IMR-90 (cell line): Measurements from ENCODE around the gene TMOD4. TPM values are rescaled to one million over a fixed set of nuclear protein-coding genes. Genes with fewer than 3 reads are reported as not detected.

Experiments used
- ATAC-seq: fragments of 200-7000 bp; cut with Tn5 transposase; 2 replicates; pipeline ENCODE4 v1.9.1; 2020; ENCODE audit warnings: low read depth, mild to moderate bottlenecking, moderate library complexity
- BruUV-seq: library from RNA; stranded (reverse); fragments of 400-500 nt; replicated peaks from 2 replicates; lab custom pipeline; 2021; lab: Mats Ljungman, UMichigan
- CTCF ChIA-PET: fragments of 300-600 bp; formaldehyde crosslinking; extraction: SDS; loops from one replicate; lab custom pipeline; 2021; ENCODE audit warnings: antibody characterized with exemption; lab: Yijun Ruan, JAX
- POLR2A ChIA-PET: fragments of 300-600 bp; sonication (Branson Sonifier 250); formaldehyde crosslinking; loops from one replicate; lab custom pipeline; 2022; ENCODE audit warnings: antibody characterized with exemption; ENCODE audit not compliant: unreplicated experiment; lab: Charles Lee
- DNase-seq: peaks from one replicate; pipeline ENCODE4 v3.0.0; 2013
- H2AFZ ChIP-seq: replicated peaks from 2 replicates; pipeline ENCODE3; 2013; ENCODE audit warnings: low read length, mild to moderate bottlenecking; ENCODE audit not compliant: poor library complexity
- H2AK5ac ChIP-seq: 2 replicates; pipeline ENCODE4 v1.6.1; 2013; ENCODE audit warnings: low read depth, low read length, inconsistent platforms
- H2AK9ac ChIP-seq: replicated peaks from 2 replicates; pipeline ENCODE3; 2013; ENCODE audit warnings: mild to moderate bottlenecking, low read depth, low read length, moderate library complexity; ENCODE audit not compliant: poor library complexity
- H2BK120ac ChIP-seq: 2 replicates; pipeline ENCODE4 v1.6.1; 2013; ENCODE audit warnings: low read depth, low read length, inconsistent platforms
- H2BK15ac ChIP-seq: 3 replicates; pipeline ENCODE4 v1.6.1; 2013; ENCODE audit warnings: low read depth, low read length, inconsistent platforms
- H2BK20ac ChIP-seq: 2 replicates; pipeline ENCODE4 v1.6.1; 2013; ENCODE audit warnings: low read depth, mild to moderate bottlenecking, inconsistent platforms, low read length, moderate library complexity
- H2BK5ac ChIP-seq: 2 replicates; pipeline ENCODE4 v1.6.1; 2013; ENCODE audit warnings: mild to moderate bottlenecking, low read depth, low read length, inconsistent platforms; ENCODE audit not compliant: poor library complexity, severe bottlenecking
- H3K14ac ChIP-seq: replicated peaks from 2 replicates; pipeline ENCODE4 v1.6.1; 2013; ENCODE audit warnings: low read depth, low read length, inconsistent platforms
- H3K18ac ChIP-seq: 2 replicates; pipeline ENCODE4 v1.6.1; 2013; ENCODE audit warnings: low read depth, low read length, control low read depth
- H3K23ac ChIP-seq: 2 replicates; pipeline ENCODE4 v1.6.1; 2013; ENCODE audit warnings: low read depth, low read length, inconsistent platforms
- H3K27ac ChIP-seq: 2 replicates; pipeline ENCODE4 v1.5.1; 2013; ENCODE audit warnings: mild to moderate bottlenecking, control low read depth, low read length; ENCODE audit not compliant: insufficient read depth
- H3K27me3 ChIP-seq: 2 replicates; pipeline ENCODE4 v1.6.1; 2013; ENCODE audit warnings: low read length; ENCODE audit not compliant: control insufficient read depth, insufficient read depth
- H3K36me3 ChIP-seq: 2 replicates; pipeline ENCODE4 v1.6.1; 2013; ENCODE audit warnings: low read length, mixed read lengths; ENCODE audit not compliant: control insufficient read depth, insufficient read depth
- H3K4ac ChIP-seq: 2 replicates; pipeline ENCODE4 v1.6.1; 2013; ENCODE audit warnings: low read depth, low read length, inconsistent platforms
- H3K4me1 ChIP-seq: 2 replicates; pipeline ENCODE4 v1.6.1; 2013; ENCODE audit warnings: low read length, mixed read lengths; ENCODE audit not compliant: control insufficient read depth, insufficient read depth
- H3K4me2 ChIP-seq: 2 replicates; pipeline ENCODE4 v1.6.1; 2013; ENCODE audit warnings: low read depth, mild to moderate bottlenecking, control low read depth, low read length, moderate library complexity
- H3K4me3 ChIP-seq: 2 replicates; pipeline ENCODE4 v1.5.1; 2013; ENCODE audit warnings: low read depth, mild to moderate bottlenecking, control low read depth, low read length, moderate library complexity; ENCODE audit not compliant: insufficient read depth
- H3K56ac ChIP-seq: 2 replicates; pipeline ENCODE4 v1.6.1; 2013; ENCODE audit warnings: low read length, inconsistent platforms; ENCODE audit not compliant: insufficient read depth; ENCODE audit errors: extremely low read depth
- H3K79me1 ChIP-seq, 2 experiments: 2 replicates each; pipeline ENCODE4 v1.6.1; 2013; ENCODE audit warnings: low read length in 2 of 2, inconsistent platforms in 1 of 2, low read depth in 1 of 2
- H3K9ac ChIP-seq: 2 replicates; pipeline ENCODE4 v1.6.1; 2013; ENCODE audit warnings: low read depth, low read length, control low read depth
- H3K9me1 ChIP-seq: 2 replicates; pipeline ENCODE4 v1.6.1; 2013; ENCODE audit warnings: low read length, inconsistent platforms; ENCODE audit not compliant: insufficient read depth
- H3K9me3 ChIP-seq: 2 replicates; pipeline ENCODE4 v1.6.1; 2013; ENCODE audit warnings: low read length; ENCODE audit not compliant: control insufficient read depth, insufficient read depth
- H4K20me1 ChIP-seq: 2 replicates; pipeline ENCODE4 v1.6.1; 2013; ENCODE audit warnings: low read length, inconsistent platforms; ENCODE audit not compliant: insufficient read depth
- H4K5ac ChIP-seq: 2 replicates; pipeline ENCODE4 v1.6.1; 2013; ENCODE audit warnings: mild to moderate bottlenecking, low read depth, low read length, control low read depth
- H4K8ac ChIP-seq, 2 experiments: 2 replicates each; pipeline ENCODE4 v1.6.1; 2013; ENCODE audit warnings: low read depth in 2 of 2, low read length in 2 of 2, control low read depth in 1 of 2, inconsistent platforms in 1 of 2
- H4K91ac ChIP-seq: 2 replicates; pipeline ENCODE4 v1.6.1; 2013; ENCODE audit warnings: low read depth, low read length, inconsistent platforms; ENCODE audit not compliant: insufficient read depth
- CHD1 ChIP-seq: IDR thresholded peaks from 2 replicates; pipeline ENCODE4 v1.6.1; 2012; ENCODE audit warnings: low read depth, low read length, improper control_type of control experiment
- FOS ChIP-seq: fragments of 150-350 bp; IDR thresholded peaks from 2 replicates; pipeline ENCODE4 v1.6.1; 2016; ENCODE audit warnings: low read depth, low read length
- MAZ ChIP-seq: IDR thresholded peaks from 2 replicates; pipeline ENCODE4 v1.6.1; 2012; ENCODE audit warnings: low read depth, mild to moderate bottlenecking, low read length, improper control_type of control experiment, moderate library complexity, borderline replicate concordance
- POLR2A ChIP-seq: IDR thresholded peaks from 2 replicates; pipeline ENCODE4 v1.6.1; 2012; ENCODE audit warnings: mild to moderate bottlenecking, low read depth, low read length
- RAD21 ChIP-seq: IDR thresholded peaks from 2 replicates; pipeline ENCODE4 v1.6.1; 2012; ENCODE audit warnings: low read length, improper control_type of control experiment
- RCOR1 ChIP-seq: IDR thresholded peaks from 2 replicates; pipeline ENCODE4 v1.6.1; 2012; ENCODE audit warnings: mild to moderate bottlenecking, low read length, improper control_type of control experiment; ENCODE audit not compliant: insufficient replicate concordance
- WGBS, 2 experiments: methylation state at CpG; one replicate each; pipeline versions ENCODE4 v1.1.5 to v1.1.7; 2013; ENCODE audit warnings: missing lambda C conversion rate in 2 of 2; ENCODE audit not compliant: insufficient read length in 1 of 2; ENCODE audit errors: extremely low coverage in 2 of 2; 5-methylcytosine and 5-hydroxymethylcytosine counted together
- dilution Hi-C: fragments of 300-500 bp; cut with HindIII; formaldehyde crosslinking; loops from one replicate; pipeline ENCODE4 v1.14.3; 2018; ENCODE audit warnings: low sequenced_read_pairs; ENCODE audit not compliant: unreplicated experiment
- in situ Hi-C: fragments of 300-500 bp; cut with MboI; formaldehyde crosslinking; loops from 3 replicates; pipeline ENCODE4 v1.14.3; 2019; ENCODE audit warnings: low sequenced_read_pairs, inconsistent platforms, mixed read lengths
- intact Hi-C: fragments of 100-400 bp; cut with micrococcal nuclease; formaldehyde crosslinking; loops from 2 replicates; pipeline ENCODE4 v1.10.0; 2022
- polyA plus RNA-seq, 3 experiments: library from polyadenylated mRNA; depleted of rRNA; stranded (reverse); fragments of >200 nt; gene quantifications; 2 replicates each; pipeline ENCODE4 v1.2.3, GENCODE V29; 2012; ENCODE audit warnings: low replicate concordance in 1 of 3
- total RNA-seq: library from RNA; depleted of rRNA; stranded (reverse); fragments of >200 nt; gene quantifications from 2 replicates; pipeline ENCODE4 v1.2.3, GENCODE V29; 2012
- TF ChIP-seq, protein P1 (sequence below): conservative IDR thresholded peaks from 2 replicates; pipeline ENCODE4 v1.5.1; 2012; ENCODE audit warnings: mild to moderate bottlenecking, low read depth, low read length, improper control_type of control experiment

The TMOD4 gene
- total and polyA plus RNA-seq, 2 of the 4 experiments (the other 2 are of a cell fraction) = 0.27 TPM; not detected in 1

DNA sequence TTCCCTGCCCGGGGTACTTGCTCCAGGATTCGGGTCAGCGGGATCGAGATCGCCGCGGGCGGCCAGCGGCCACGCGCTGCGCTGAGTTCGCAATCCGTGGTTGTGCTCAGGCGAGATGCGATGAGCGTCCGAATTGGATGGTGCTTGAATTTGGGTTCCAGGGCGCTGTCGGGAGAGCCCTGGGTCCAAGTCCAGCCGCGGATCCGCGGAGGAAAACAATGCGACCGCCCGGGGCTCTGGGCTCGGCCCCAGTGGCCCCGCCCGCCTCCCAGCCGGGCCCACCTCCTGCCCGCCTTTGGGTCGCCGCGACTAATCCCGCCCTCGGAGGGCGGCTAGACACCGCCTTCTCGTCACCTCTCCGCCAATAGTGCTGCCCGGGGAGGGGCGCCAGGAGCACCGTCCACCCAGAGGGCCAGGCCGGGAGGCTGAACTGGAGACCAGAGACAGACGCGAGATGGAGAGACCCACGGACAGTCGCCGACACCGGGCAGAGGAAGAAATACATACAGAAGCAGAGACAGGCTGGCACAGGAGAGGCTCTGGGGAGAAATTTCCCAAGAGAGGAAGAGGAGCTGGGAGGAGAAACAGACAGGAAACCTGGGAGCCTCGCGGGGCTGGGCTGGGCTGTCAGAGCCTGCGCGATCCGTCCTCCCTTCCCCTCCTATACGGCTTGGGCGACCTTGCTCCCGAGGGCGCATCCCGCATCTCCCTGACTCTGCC lies 29.2 kb downstream of the TMOD4 start, which contains the start of gene SEMA6C:
Gene SEMA6C, minus strand, starts transcription at position 220 of the 720 bp plus-strand sequence. CDS start 4,010 bp downstream, outside the sequence.
- POLR2A ChIA-PET = no interaction called here

More for the DNA sequence above, 29.2 kb downstream of the TMOD4 start, which contains the start of gene SEMA6C:
- Histone ChIP-seq H3K14ac (peak within 1 kb of the TSS; percentile 61), H3K27me3 (peaks cover 2% of the 10 kb centered on the region; the same call in 1 of the 2 replicates), H2BK5ac (no peak within 1 kb of the TSS), H3K4ac (peak within 1 kb of the TSS; percentile 35; the same call in 1 of the 2 replicates), H2BK20ac (no peak within 1 kb of the TSS), H3K4me1 (peaks cover 5% of the 10 kb centered on the region), H3K9me3 (no peaks in the 10 kb centered on the region), H3K79me1 (peaks cover 0 to 6% of the 10 kb centered on the region in 2 experiments; a peak in 1 of 4 replicates), H2BK120ac (no peak within 1 kb of the TSS), H4K20me1 (peaks cover 5% of the 10 kb centered on the region; the same call in 1 of the 2 replicates), H3K27ac (peak within 1 kb of the TSS; percentile 19; the same call in 1 of the 2 replicates), H3K4me2 (peak within 1 kb of the TSS; percentile 91), H2BK15ac (no peak within 1 kb of the TSS), H3K9ac (peak within 1 kb of the TSS; percentile 79), H3K23ac (peak within 1 kb of the TSS; percentile 87), H3K18ac (no peak within 1 kb of the TSS), H4K91ac (no peak within 1 kb of the TSS), H2AK5ac (no peak within 1 kb of the TSS), H4K5ac (peak within 1 kb of the TSS; percentile 4; the same call in 1 of the 2 replicates), H3K4me3 (peak within 1 kb of the TSS; percentile 77), H3K56ac (no peak within 1 kb of the TSS), H3K9me1 (peaks cover 4% of the 10 kb centered on the region; the same call in 1 of the 2 replicates), H3K36me3 (no peaks in the 10 kb centered on the region), H2AK9ac (peak within 1 kb of the TSS; percentile 85), H2AFZ (peak within 1 kb of the TSS; percentile 91), H4K8ac (peak within 1 kb of the TSS; percentile 49 to 60; a peak in 2 of 4 replicates)
- CTCF ChIA-PET = no interaction called here
- ATAC-seq = peak; percentile 100
- WGBS, 2 experiments = 2% methylated on average over 33 of the region's 61 CpGs; no CpG with 5 or more reads in 1 of the 2 experiments
- in situ Hi-C loops (no loop called here), intact Hi-C loops (loop anchor here (5.0 kb wide), 1 partner anchor 74 kb away; the partner anchor contains the start of gene GABPB2), dilution Hi-C loops (no loop called here)
- peak; percentile 86 for DNase-seq
- TF ChIP-seq FOS = no peak
- peak; percentile 68; the same call in 1 of the 2 replicates for TF ChIP-seq POLR2A
- TF ChIP-seq RCOR1 = peak; percentile 46
- TF ChIP-seq, protein P1, sequence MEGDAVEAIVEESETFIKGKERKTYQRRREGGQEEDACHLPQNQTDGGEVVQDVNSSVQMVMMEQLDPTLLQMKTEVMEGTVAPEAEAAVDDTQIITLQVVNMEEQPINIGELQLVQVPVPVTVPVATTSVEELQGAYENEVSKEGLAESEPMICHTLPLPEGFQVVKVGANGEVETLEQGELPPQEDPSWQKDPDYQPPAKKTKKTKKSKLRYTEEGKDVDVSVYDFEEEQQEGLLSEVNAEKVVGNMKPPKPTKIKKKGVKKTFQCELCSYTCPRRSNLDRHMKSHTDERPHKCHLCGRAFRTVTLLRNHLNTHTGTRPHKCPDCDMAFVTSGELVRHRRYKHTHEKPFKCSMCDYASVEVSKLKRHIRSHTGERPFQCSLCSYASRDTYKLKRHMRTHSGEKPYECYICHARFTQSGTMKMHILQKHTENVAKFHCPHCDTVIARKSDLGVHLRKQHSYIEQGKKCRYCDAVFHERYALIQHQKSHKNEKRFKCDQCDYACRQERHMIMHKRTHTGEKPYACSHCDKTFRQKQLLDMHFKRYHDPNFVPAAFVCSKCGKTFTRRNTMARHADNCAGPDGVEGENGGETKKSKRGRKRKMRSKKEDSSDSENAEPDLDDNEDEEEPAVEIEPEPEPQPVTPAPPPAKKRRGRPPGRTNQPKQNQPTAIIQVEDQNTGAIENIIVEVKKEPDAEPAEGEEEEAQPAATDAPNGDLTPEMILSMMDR = no peak
- TF ChIP-seq CHD1 = no peak
- TF ChIP-seq RAD21 = no peak
- peak; percentile 35; the same call in 1 of the 2 replicates for TF ChIP-seq MAZ
- no TSS peak for BruUV-seq
